ENCODE measurements around the gene GATC. TPM values are rescaled to one million over a fixed set of nuclear protein-coding genes. Genes with fewer than 3 reads are reported as not detected.

GATC gene
- total and polyA plus RNA-seq, 8 donors = 4.0 to 25.3 (median 13.0) TPM

GRCh38 chr12:120497524-120498150 is 51.4 kb downstream of the GATC start:
- Histone ChIP-seq H3K9me3 (no peaks in the 10 kb centered on the region), H3K27ac (peak overlapping the region in 4 of 5 donors; percentile 6 to 93 (median 86)), H3K36me3 (peaks cover 5 to 38% (median 31%) of the 10 kb centered on the region in 4 donors), H3K4me3 (peak overlapping the region; percentile 92 to 98 (median 96)), H3K27me3 (no peaks in the 10 kb centered on the region), H3K4me1 (peaks cover 17 to 39% (median 30%) of the 10 kb centered on the region in 4 donors)
- 21 to 23% (median 21%) methylated on average over 9 of the region's 9 CpGs for WGBS, 5 donors
- no peak for DNase-seq
- TF ChIP-seq POLR2A (IDR thresholded peaks at IDR 0.05) (no peak), EP300 (IDR thresholded peaks at IDR 0.05) (no peak), CTCF (IDR thresholded peaks at IDR 0.05) (no peak), POLR2AphosphoS5 (IDR thresholded peaks at IDR 0.05) (no peak)
- intact Hi-C loops (cut with DNase I; ENCODE audit: low total_unique reads) = no loop called here

- no peaks in the 10 kb centered on the region for H3K9me3 ChIP-seq
- intact Hi-C loops (cut with DNase I; ENCODE audit: low total_unique reads) = no loop called here
- peaks cover 17 to 39% (median 30%) of the 10 kb centered on the region in 4 donors for H3K4me1 ChIP-seq
- no peak overlapping the region for H3K4me3 ChIP-seq
- TF ChIP-seq CTCF (IDR thresholded peaks at IDR 0.05) (no peak), EP300 (IDR thresholded peaks at IDR 0.05) (no peak), POLR2A (IDR thresholded peaks at IDR 0.05) (no peak), POLR2AphosphoS5 (IDR thresholded peaks at IDR 0.05) (no peak)
- 70 to 83% (median 77%) methylated on average over 3 of the region's 3 CpGs for WGBS, 5 donors
- no peaks in the 10 kb centered on the region for H3K27me3 ChIP-seq
- DNase-seq = no peak
- H3K36me3 ChIP-seq = peaks cover 16 to 51% (median 45%) of the 10 kb centered on the region in 4 donors
- H3K27ac ChIP-seq = peak overlapping the region in 1 of 5 donors; percentile 11
Measured at GRCh38 chr12:120498870-120499515, 52.7 kb downstream of the GATC start.

GRCh38 chr12:120500581-120500980 is 54.3 kb downstream of the GATC start:
- no peak overlapping the region for H3K4me3 ChIP-seq
- H3K36me3 ChIP-seq = peaks cover 17 to 67% (median 59%) of the 10 kb centered on the region in 4 donors
- H3K9me3 ChIP-seq = no peaks in the 10 kb centered on the region
- TF ChIP-seq EP300 (IDR thresholded peaks at IDR 0.05) (no peak), POLR2A (IDR thresholded peaks at IDR 0.05) (no peak), CTCF (IDR thresholded peaks at IDR 0.05) (no peak), POLR2AphosphoS5 (IDR thresholded peaks at IDR 0.05) (no peak)
- H3K27ac ChIP-seq = no peak overlapping the region
- no peaks in the 10 kb centered on the region for H3K27me3 ChIP-seq
- intact Hi-C loops (cut with DNase I; ENCODE audit: low total_unique reads) = no loop called here
- WGBS, 5 donors = 72 to 87% (median 76%) methylated on average over 1 of the region's 1 CpG
- DNase-seq = no peak
- H3K4me1 ChIP-seq = peaks cover 10 to 26% (median 20%) of the 10 kb centered on the region in 4 donors

- no peaks in the 10 kb centered on the region for H3K9me3 ChIP-seq
- H3K27me3 ChIP-seq = no peaks in the 10 kb centered on the region
- peaks cover 26 to 87% (median 78%) of the 10 kb centered on the region in 4 donors for H3K36me3 ChIP-seq
- H3K4me3 ChIP-seq = no peak overlapping the region
- no peaks in the 10 kb centered on the region for H3K4me1 ChIP-seq
- intact Hi-C loops (cut with DNase I; ENCODE audit: low total_unique reads) = no loop called here
- DNase-seq = no peak
- H3K27ac ChIP-seq = no peak overlapping the region
- TF ChIP-seq POLR2AphosphoS5 (IDR thresholded peaks at IDR 0.05) (no peak), POLR2A (IDR thresholded peaks at IDR 0.05) (no peak), EP300 (IDR thresholded peaks at IDR 0.05) (no peak), CTCF (IDR thresholded peaks at IDR 0.05) (no peak)
- WGBS, 5 donors = 76 to 84% (median 82%) methylated on average over 4 of the region's 4 CpGs
Measured at GRCh38 chr12:120504587-120504986, 58.3 kb downstream of the GATC start.
